Stomach smooth muscle (tissue), 2 donors: ENCODE measurements around the gene AIFM2.

Experiments used
- H3K27ac ChIP-seq: one replicate; pipeline ENCODE4 v1.7.0; 2013; ENCODE audit warnings: mild to moderate bottlenecking, low read length, inconsistent platforms
- H3K27me3 ChIP-seq, 2 donors: one replicate each; pipeline ENCODE4 v1.7.0; 2013; ENCODE audit warnings: low read length in 2 of 2; ENCODE audit not compliant: insufficient read depth in 2 of 2, control insufficient read depth in 1 of 2
- H3K36me3 ChIP-seq, 2 donors: one replicate each; pipeline ENCODE4 v1.7.0; 2013; ENCODE audit warnings: low read length in 2 of 2; ENCODE audit not compliant: control insufficient read depth in 2 of 2, insufficient read depth in 2 of 2
- H3K4me1 ChIP-seq: one replicate; pipeline ENCODE4 v1.7.0; 2013; ENCODE audit warnings: low read length; ENCODE audit not compliant: control insufficient read depth, insufficient read depth
- H3K4me3 ChIP-seq, 2 donors: one replicate each; pipeline ENCODE4 v1.7.0; 2013; ENCODE audit warnings: low read length in 2 of 2
- H3K9ac ChIP-seq, 2 donors: one replicate each; pipeline ENCODE4 v1.7.0; 2013; ENCODE audit warnings: low read length in 2 of 2, mild to moderate bottlenecking in 1 of 2
- H3K9me3 ChIP-seq, 2 donors: one replicate each; pipeline ENCODE4 v1.7.0; 2013; ENCODE audit warnings: low read length in 2 of 2; ENCODE audit not compliant: control insufficient read depth in 2 of 2
- donor health status: healthy.
- donor health status: Pancreatic carcinoma.

Gene AIFM2

DNA sequence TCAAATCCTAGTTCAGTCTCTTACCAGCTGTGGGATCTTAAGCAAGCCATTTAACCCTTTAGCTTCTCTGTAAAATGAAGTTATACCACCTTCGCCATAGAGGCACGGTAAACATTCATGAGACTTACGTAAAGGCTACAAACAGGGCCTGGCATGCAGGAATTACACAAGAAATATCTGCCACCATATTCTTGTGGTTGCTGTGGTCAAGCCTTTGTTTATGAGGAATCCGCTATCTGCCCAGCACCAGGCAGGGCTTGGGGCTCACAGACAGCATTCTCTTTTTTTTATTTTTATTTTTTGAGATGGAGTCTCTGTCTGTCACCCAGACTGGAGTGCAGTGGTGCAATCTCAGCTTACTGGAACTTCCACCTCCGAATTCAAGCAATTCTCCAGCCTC, 9.9 kb downstream of the AIFM2 start:
- Histone ChIP-seq H3K9me3 (no peaks in the 10 kb centered on the region), H3K4me1 (peaks cover 3% of the 10 kb centered on the region), H3K4me3 (no peak overlapping the region), H3K36me3 (peaks cover 19 to 22% of the 10 kb centered on the region in 2 donors), H3K9ac (no peak overlapping the region), H3K27ac (no peak overlapping the region), H3K27me3 (no peaks in the 10 kb centered on the region)

DNA sequence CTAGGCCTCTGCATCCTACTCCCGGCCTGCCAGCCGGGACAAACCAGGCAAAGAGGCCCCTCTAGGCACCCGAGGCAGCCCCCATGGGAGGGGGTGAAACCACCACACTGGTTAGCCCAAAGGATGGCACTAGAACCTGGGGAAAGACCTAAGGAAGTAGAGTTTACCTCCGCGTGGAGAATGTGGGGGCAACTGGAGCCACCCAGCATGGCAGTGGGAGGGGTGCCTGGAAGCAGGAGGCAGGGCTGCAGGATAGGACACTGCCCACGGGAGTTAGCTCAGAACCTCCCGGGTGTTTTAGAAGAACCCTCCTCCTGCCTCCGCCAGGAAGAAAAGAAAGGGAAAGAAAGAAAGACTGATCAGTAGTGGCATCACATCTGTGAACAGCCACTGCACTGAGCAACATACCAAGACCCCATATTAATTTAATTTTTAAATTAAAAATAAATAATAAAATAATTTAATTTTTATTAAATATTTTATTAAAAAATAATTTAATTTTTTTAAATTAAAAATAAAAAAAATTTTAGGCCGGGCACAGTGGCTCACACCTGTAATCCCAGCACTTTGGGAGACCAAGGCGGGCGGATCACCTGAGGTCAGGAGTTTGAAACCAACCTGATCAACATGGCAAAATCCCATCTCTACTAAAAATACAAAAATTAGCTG, 11.2 kb downstream of the AIFM2 start:
- Histone ChIP-seq H3K36me3 (peaks cover 19 to 23% of the 10 kb centered on the region in 2 donors), H3K4me3 (no peak overlapping the region), H3K9me3 (no peaks in the 10 kb centered on the region), H3K27ac (no peak overlapping the region), H3K4me1 (peaks cover 3% of the 10 kb centered on the region), H3K9ac (no peak overlapping the region), H3K27me3 (no peaks in the 10 kb centered on the region)

DNA sequence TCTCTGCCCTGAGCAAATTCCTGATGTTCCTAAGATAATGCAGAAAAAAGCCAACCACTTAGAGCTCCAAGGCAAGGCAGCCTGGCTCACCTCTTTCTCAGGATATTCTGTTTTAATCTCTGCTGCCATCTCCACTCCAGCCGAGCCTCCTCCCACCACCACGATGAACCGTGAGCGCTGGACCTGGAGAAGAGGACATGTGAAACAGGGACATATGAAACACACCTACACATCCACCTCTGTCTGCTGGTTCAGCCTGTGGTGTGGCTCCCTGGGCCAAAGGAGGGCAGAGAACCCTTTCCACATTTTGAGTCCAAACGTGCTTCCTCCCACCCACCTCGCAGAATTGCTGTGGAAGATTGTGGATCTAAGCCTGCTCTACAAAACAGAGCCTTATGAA, 12.2 kb downstream of the AIFM2 start:
- Histone ChIP-seq H3K4me1 (peaks cover 3% of the 10 kb centered on the region), H3K27me3 (no peaks in the 10 kb centered on the region), H3K27ac (no peak overlapping the region), H3K36me3 (peaks cover 19 to 23% of the 10 kb centered on the region in 2 donors), H3K9me3 (no peaks in the 10 kb centered on the region), H3K9ac (no peak overlapping the region), H3K4me3 (no peak overlapping the region)

DNA sequence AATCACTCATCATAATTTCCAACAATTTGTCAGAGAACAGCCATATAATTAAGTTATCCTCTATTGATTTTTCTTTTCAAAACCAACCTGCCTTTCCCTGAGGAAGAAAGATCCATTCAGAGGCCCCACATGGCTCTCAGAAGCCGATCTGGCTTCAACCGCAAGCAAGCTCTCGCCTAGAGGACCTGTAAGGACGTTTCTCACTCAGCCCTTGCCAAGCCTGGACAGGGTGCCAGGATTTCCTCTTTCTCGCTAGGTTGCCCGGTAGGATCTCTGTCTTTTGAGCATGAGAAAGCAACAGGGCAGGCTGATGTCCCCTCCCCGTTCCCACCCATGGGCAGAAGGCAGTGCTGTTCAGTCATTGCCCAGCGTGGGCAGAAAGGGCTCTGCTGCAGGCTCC, 13.0 kb downstream of the AIFM2 start:
- Histone ChIP-seq H3K9ac (no peak overlapping the region), H3K4me3 (no peak overlapping the region), H3K9me3 (no peaks in the 10 kb centered on the region), H3K27me3 (no peaks in the 10 kb centered on the region), H3K27ac (no peak overlapping the region), H3K36me3 (peaks cover 21 to 29% of the 10 kb centered on the region in 2 donors), H3K4me1 (peaks cover 2% of the 10 kb centered on the region)

DNA sequence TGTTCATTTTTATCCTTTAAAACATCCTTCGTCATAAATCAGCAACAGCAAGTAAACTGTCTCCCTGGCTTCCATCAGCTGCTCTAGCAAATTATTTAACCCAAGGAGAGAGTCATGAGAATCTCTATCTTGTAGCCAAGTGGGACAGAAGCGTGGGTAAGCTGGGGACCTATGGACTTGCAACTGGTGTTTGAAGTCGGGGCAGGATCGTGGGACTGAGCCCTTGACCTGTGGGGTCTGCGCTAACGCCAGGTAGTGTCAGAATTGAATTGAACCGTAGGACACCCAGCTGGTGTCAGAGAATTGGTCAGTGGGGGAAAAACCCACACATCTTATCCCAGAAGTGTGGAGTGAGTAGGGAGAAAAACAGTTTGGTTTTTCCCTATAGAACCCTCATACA, 13.4 kb downstream of the AIFM2 start:
- Histone ChIP-seq H3K9ac (no peak overlapping the region), H3K27me3 (no peaks in the 10 kb centered on the region), H3K4me1 (no peaks in the 10 kb centered on the region), H3K27ac (no peak overlapping the region), H3K36me3 (peaks cover 21 to 29% of the 10 kb centered on the region in 2 donors), H3K9me3 (no peaks in the 10 kb centered on the region), H3K4me3 (no peak overlapping the region)

DNA sequence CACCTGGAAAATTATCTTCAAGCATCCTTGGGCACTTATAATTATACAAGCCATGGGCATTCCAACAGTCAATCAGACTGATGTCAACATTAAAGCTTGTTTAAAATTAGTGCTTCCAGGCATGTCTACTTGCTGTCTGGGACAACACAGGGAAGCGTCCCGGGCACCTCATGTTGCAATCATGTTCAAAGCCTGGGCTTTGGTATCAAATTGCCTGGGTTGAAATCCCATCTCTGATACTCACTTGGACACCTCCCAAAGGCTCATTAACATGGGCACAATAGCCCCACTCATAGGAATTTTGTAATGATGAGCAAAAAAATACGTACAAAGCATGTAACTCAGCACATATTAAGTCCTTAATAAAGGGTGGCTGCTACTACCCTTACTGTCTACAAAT, 14.4 kb downstream of the AIFM2 start:
- Histone ChIP-seq H3K36me3 (peaks cover 25 to 37% of the 10 kb centered on the region in 2 donors), H3K27ac (no peak overlapping the region), H3K9ac (no peak overlapping the region), H3K4me3 (no peak overlapping the region), H3K9me3 (no peaks in the 10 kb centered on the region), H3K27me3 (no peaks in the 10 kb centered on the region), H3K4me1 (no peaks in the 10 kb centered on the region)

DNA sequence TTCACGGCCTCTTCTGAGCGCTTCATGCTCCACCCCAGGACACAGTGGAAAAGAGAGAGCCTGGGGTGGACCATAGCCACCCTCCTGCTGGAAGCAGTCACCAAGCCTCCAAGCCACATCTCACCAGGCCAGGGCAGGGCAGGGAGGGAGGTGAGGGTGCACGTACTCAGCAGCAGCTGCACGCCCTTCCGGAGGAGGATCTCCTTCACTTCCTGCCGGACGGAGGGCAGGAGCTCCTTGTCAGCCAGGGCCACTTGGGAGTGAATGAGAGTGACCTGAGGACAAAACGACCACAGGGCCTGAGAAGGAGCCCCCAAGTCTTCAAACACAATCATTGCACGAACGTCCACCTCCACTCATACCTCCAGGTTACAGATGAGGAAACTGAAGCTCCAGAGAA, 15.0 kb downstream of the AIFM2 start:
- no peaks in the 10 kb centered on the region for H3K4me1 ChIP-seq
- no peak overlapping the region for H3K27ac ChIP-seq
- H3K4me3 ChIP-seq, result no peak overlapping the region
- H3K36me3 ChIP-seq, result peaks cover 31 to 35% of the 10 kb centered on the region in 2 donors
- H3K27me3 ChIP-seq, result no peaks in the 10 kb centered on the region
- H3K9me3 ChIP-seq, result no peaks in the 10 kb centered on the region
- no peak overlapping the region for H3K9ac ChIP-seq

DNA sequence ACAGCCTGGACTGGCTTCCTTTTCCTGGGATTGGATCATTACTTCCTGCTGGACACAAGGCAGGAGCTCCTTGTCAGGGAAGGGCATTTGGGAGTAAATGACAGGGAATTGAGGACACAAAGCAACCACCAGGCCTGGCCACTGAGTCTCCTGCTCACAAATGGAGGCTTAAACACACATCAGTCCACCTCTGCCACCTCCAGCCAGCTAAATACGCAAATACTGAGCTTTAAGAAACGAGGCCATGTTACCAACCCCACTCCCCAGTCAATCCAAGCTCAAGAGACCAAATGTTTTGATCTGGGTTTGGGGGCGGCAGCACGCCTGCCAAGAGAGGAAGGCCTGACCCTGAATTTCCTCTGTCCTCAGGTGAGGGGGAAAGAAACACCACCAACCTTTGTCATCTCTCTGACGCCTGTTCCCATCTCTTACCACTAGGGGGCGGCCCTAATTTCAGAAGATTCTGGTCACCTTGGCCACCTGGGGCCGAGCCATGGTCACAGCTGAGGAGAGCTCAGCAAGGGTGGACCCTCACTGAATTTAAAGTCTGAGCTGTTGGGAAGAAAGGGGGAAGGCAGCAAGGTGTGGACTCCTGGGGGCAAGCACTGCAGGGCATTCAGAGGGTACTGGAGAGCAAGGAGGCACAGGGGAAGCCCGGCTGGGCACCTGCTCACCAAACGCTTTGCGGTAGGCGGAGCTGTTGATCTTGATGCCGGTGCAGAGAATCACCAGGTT, 16.5 kb downstream of the AIFM2 start:
- Histone ChIP-seq H3K27me3 (no peaks in the 10 kb centered on the region), H3K27ac (no peak overlapping the region), H3K9ac (no peak overlapping the region), H3K36me3 (peaks cover 30 to 38% of the 10 kb centered on the region in 2 donors), H3K9me3 (no peaks in the 10 kb centered on the region), H3K4me1 (no peaks in the 10 kb centered on the region), H3K4me3 (no peak overlapping the region)

DNA sequence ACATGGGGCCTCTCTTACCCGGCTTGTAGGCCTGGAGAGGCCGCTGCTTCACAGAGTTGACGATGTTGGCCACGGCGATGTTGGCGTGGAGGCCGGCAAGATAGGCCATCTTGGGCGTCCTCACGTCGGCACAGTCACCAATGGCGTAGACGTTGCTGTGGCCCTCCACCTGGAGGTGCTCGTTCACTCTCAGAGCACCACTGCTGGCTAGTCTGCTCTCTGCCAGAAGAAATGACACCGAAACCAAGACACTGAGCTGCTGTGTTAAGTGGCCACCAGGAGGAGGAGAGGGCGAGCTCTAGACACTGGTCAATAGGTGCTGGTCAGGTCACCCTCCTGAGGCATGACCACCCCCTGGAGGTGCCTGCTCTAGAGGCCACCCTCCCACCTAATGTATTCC, 17.7 kb downstream of the AIFM2 start:
- no peak overlapping the region for H3K27ac ChIP-seq
- no peaks in the 10 kb centered on the region for H3K9me3 ChIP-seq
- no peaks in the 10 kb centered on the region for H3K4me1 ChIP-seq
- no peaks in the 10 kb centered on the region for H3K27me3 ChIP-seq
- no peak overlapping the region for H3K4me3 ChIP-seq
- H3K36me3 ChIP-seq, result peaks cover 21 to 30% of the 10 kb centered on the region in 2 donors
- H3K9ac ChIP-seq, result no peak overlapping the region

DNA sequence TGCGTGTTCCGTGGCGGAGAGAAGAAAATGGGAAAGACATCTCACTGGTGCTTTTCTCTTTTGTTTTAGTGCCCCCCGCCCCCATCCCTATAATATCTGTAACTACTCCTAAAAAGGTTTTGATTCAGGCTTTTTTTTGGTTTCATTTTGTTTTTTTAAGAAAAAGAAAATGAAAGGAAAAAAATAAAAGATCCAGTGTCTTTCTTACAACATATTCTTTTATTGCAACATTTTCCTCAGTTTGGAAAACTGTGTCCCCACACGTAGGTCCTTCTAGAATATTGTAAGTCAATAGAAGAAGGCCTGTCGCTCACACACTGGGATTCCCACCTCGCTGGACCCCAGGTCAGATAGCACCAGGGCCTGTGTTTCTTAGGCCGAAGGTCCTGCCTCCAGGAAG, 20.6 kb downstream of the AIFM2 start:
- no peaks in the 10 kb centered on the region for H3K27me3 ChIP-seq
- H3K27ac ChIP-seq, result no peak overlapping the region
- no peak overlapping the region for H3K9ac ChIP-seq
- H3K9me3 ChIP-seq, result no peaks in the 10 kb centered on the region
- no peak overlapping the region for H3K4me3 ChIP-seq
- H3K4me1 ChIP-seq, result no peaks in the 10 kb centered on the region
- H3K36me3 ChIP-seq, result peaks cover 20 to 27% of the 10 kb centered on the region in 2 donors

DNA sequence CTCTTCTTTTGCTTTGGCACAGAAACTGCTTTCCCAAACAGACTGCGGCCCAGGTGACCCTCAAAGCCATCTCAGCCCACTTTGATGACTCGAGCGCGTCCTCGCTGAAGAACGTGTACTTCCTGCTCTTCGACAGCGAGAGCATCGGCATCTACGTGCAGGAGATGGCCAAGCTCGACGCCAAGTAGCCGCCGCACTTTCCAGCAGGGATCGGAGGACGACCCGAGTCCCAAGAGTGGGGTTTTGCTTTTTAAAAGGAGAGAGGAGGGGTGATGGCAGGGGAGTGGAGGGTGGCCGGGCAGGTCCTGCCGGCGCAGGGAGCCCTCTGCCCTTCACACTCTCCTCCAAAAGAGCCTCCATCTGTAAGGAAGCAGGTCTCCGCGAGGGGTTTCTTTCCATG, 21.1 kb downstream of the AIFM2 start:
- Histone ChIP-seq H3K4me1 (no peaks in the 10 kb centered on the region), H3K36me3 (peaks cover 20 to 27% of the 10 kb centered on the region in 2 donors), H3K9ac (no peak overlapping the region), H3K4me3 (no peak overlapping the region), H3K27me3 (no peaks in the 10 kb centered on the region), H3K9me3 (no peaks in the 10 kb centered on the region), H3K27ac (no peak overlapping the region)
